22Rv1 (cell line): ENCODE results near the gene APH1B.

Experiments
- H3K27ac ChIP-seq: fragments of 450-650 bp; 2 replicates; pipeline ENCODE4 v1.5.1; 2017
- CTCF ChIP-seq: fragments of 450-650 bp; IDR thresholded peaks from 2 replicates; pipeline ENCODE4 v1.5.1; 2017; ENCODE audit warnings: mild to moderate bottlenecking
- ZFX ChIP-seq: fragments of 450-650 bp; IDR thresholded peaks from 2 replicates; pipeline ENCODE4 v1.6.1; 2017; ENCODE audit warnings: antibody characterized with exemption, borderline replicate concordance

APH1B gene

GRCh38 chr15:63347074-63347857 lies 69.9 kb downstream of the APH1B start:
- no peak for TF ChIP-seq ZFX
- no peak for TF ChIP-seq CTCF
- H3K27ac ChIP-seq, result no peak overlapping the region

GRCh38 chr15:63348392-63348791 lies 71.0 kb downstream of the APH1B start:
- no peak for TF ChIP-seq CTCF
- TF ChIP-seq ZFX, result no peak
- no peak overlapping the region for H3K27ac ChIP-seq

- TF ChIP-seq ZFX (no peak), CTCF (no peak)
- no peak overlapping the region for H3K27ac ChIP-seq
These were observed 71.8 kb downstream of the APH1B start for GRCh38 chr15:63349156-63349555.

GRCh38 chr15:63349621-63350020 lies 72.2 kb downstream of the APH1B start:
- H3K27ac ChIP-seq, result no peak overlapping the region
- TF ChIP-seq CTCF (no peak), ZFX (no peak)

GRCh38 chr15:63350178-63350621 lies 72.8 kb downstream of the APH1B start:
- no peak for TF ChIP-seq ZFX
- no peak for TF ChIP-seq CTCF
- H3K27ac ChIP-seq, result no peak overlapping the region

- no peak for TF ChIP-seq CTCF
- no peak for TF ChIP-seq ZFX
These were observed 73.8 kb downstream of the APH1B start for GRCh38 chr15:63351170-63351569.

GRCh38 chr15:63352808-63353207 lies 75.4 kb downstream of the APH1B start:
- TF ChIP-seq ZFX (no peak), CTCF (no peak)
- H3K27ac ChIP-seq, result no peak overlapping the region

More at GRCh38 chr15:63351170-63351569, 73.8 kb downstream of the APH1B start:
- H3K27ac ChIP-seq, result no peak overlapping the region
